Astrocyte (in vitro differentiated cells and primary cell): ENCODE measurements around the gene DGKZ. TPM values are rescaled to one million over a fixed set of nuclear protein-coding genes. Genes with fewer than 3 reads are reported as not detected.
"Not testable (repeated sequence)": the region's sequence is repeated elsewhere in the genome, so short reads cannot be mapped to it uniquely, and the experiment has no call there.

Source experiments
- DNase-seq: peaks from one replicate; pipeline ENCODE4 v3.0.0-alpha.2; 2010; ENCODE audit warnings: low read depth
- FAIRE-seq: peaks from 2 replicates; lab custom pipeline; 2011; peaks lifted over from hg19 to GRCh38; lab: Jason Lieb, UNC
- H2AFZ ChIP-seq: 2 replicates; pipeline ENCODE4 v1.6.0; 2012; ENCODE audit warnings: low read depth, low read length, inconsistent platforms
- H3K27ac ChIP-seq: 2 replicates; pipeline ENCODE4 v1.5.1; 2011; ENCODE audit warnings: low read depth, low read length, inconsistent platforms
- H3K27me3 ChIP-seq: 2 replicates; pipeline ENCODE4 v1.6.0; 2011; ENCODE audit warnings: low read length, inconsistent platforms; ENCODE audit not compliant: insufficient read depth
- H3K36me3 ChIP-seq: 2 replicates; pipeline ENCODE4 v1.5.1; 2011; ENCODE audit warnings: low read length, inconsistent platforms; ENCODE audit not compliant: insufficient read depth
- H3K4me1 ChIP-seq: 2 replicates; pipeline ENCODE4 v1.5.1; 2011; ENCODE audit warnings: low read length, inconsistent platforms; ENCODE audit not compliant: insufficient read depth
- H3K4me2 ChIP-seq: 2 replicates; pipeline ENCODE4 v1.6.0; 2012; ENCODE audit warnings: low read length, inconsistent platforms
- H3K4me3 ChIP-seq: 2 replicates; pipeline ENCODE4 v1.5.1; 2011; ENCODE audit warnings: low read depth, mild to moderate bottlenecking, low read length, inconsistent platforms; ENCODE audit not compliant: insufficient read depth
- H3K79me2 ChIP-seq: 2 replicates; pipeline ENCODE4 v1.6.0; 2012; ENCODE audit warnings: mild to moderate bottlenecking, low read length, inconsistent platforms; ENCODE audit not compliant: insufficient read depth
- H3K9ac ChIP-seq: 2 replicates; pipeline ENCODE4 v1.6.0; 2012; ENCODE audit warnings: mild to moderate bottlenecking, low read length, inconsistent platforms
- H3K9me3 ChIP-seq: 2 replicates; pipeline ENCODE4 v1.5.1; 2012; ENCODE audit warnings: low read depth, mild to moderate bottlenecking, low read length, inconsistent platforms; ENCODE audit not compliant: insufficient read depth
- H4K20me1 ChIP-seq: 2 replicates; pipeline ENCODE4 v1.6.0; 2012; ENCODE audit warnings: low read length, inconsistent platforms; ENCODE audit not compliant: insufficient read depth
- H3K27ac Mint-ChIP-seq: one replicate; pipeline ENCODE4 v1.8.0; 2021; ENCODE audit warnings: mild to moderate bottlenecking, mixed read lengths; ENCODE audit not compliant: unreplicated experiment
- H3K27me3 Mint-ChIP-seq: one replicate; pipeline ENCODE4 v1.8.0; 2021; ENCODE audit warnings: low read depth, mixed read lengths; ENCODE audit not compliant: unreplicated experiment
- H3K36me3 Mint-ChIP-seq: one replicate; pipeline ENCODE4 v1.8.0; 2021; ENCODE audit warnings: low read depth, mixed read lengths; ENCODE audit not compliant: unreplicated experiment
- H3K4me1 Mint-ChIP-seq: one replicate; pipeline ENCODE4 v1.8.0; 2021; ENCODE audit warnings: low read depth, mixed read lengths; ENCODE audit not compliant: unreplicated experiment
- H3K4me3 Mint-ChIP-seq: one replicate; pipeline ENCODE4 v1.8.0; 2021; ENCODE audit warnings: mild to moderate bottlenecking, moderate library complexity, mixed read lengths; ENCODE audit not compliant: unreplicated experiment
- H3K9me3 Mint-ChIP-seq: one replicate; pipeline ENCODE4 v1.8.0; 2021; ENCODE audit warnings: mild to moderate bottlenecking, mixed read lengths; ENCODE audit not compliant: unreplicated experiment
- CTCF ChIP-seq: IDR thresholded peaks from 2 replicates; pipeline ENCODE4 v1.5.1; 2011; ENCODE audit warnings: low read depth, mild to moderate bottlenecking, inconsistent platforms, low read length, moderate library complexity; ENCODE audit not compliant: insufficient read depth
- EZH2 ChIP-seq: IDR thresholded peaks from 2 replicates; pipeline ENCODE4 v1.6.1; 2012; ENCODE audit warnings: mild to moderate bottlenecking, low read length, inconsistent platforms; ENCODE audit not compliant: insufficient read depth
- total RNA-seq: library from RNA; stranded (reverse); gene quantifications from 2 replicates; pipeline ENCODE4 v1.2.1, GENCODE V29; 2021

Gene DGKZ
- total RNA-seq, 1 donor from 2014 or later = 59.3 TPM

GRCh38 chr11:46377831-46378230 is 30.6 kb downstream of the DGKZ start:
- DNase-seq (no peak), FAIRE-seq (no peak)
- no peak overlapping the region for H3K27ac Mint-ChIP-seq
- H3K9ac ChIP-seq = no peak overlapping the region
- peaks cover 10% of the 10 kb centered on the region for H3K4me1 ChIP-seq
- H3K9me3 Mint-ChIP-seq = no peaks in the 10 kb centered on the region
- no peaks in the 10 kb centered on the region for H3K27me3 ChIP-seq
- H3K4me3 ChIP-seq = no peak overlapping the region
- no peak overlapping the region for H2AFZ ChIP-seq
- H3K36me3 ChIP-seq = no peaks in the 10 kb centered on the region
- H3K79me2 ChIP-seq = peaks cover 10% of the 10 kb centered on the region
- H3K36me3 Mint-ChIP-seq = peaks cover 12% of the 10 kb centered on the region
- no peaks in the 10 kb centered on the region for H3K27me3 Mint-ChIP-seq
- no peak for TF ChIP-seq CTCF
- no peak for TF ChIP-seq EZH2
- no peak overlapping the region for H3K4me3 Mint-ChIP-seq
- H3K4me2 ChIP-seq = no peak overlapping the region
- H3K9me3 ChIP-seq = no peaks in the 10 kb centered on the region
- no peaks in the 10 kb centered on the region for H3K4me1 Mint-ChIP-seq
- no peak overlapping the region for H3K27ac ChIP-seq
- peaks cover 4% of the 10 kb centered on the region for H4K20me1 ChIP-seq

- Histone ChIP-seq H3K4me2 (no peak overlapping the region), H2AFZ (no peak overlapping the region), H4K20me1 (peaks cover 8% of the 10 kb centered on the region), H3K4me3 (no peak overlapping the region), H3K27ac (no peak overlapping the region), H3K9me3 (no peaks in the 10 kb centered on the region), H3K9ac (no peak overlapping the region), H3K27me3 (no peaks in the 10 kb centered on the region), H3K79me2 (peaks cover 14% of the 10 kb centered on the region), H3K36me3 (no peaks in the 10 kb centered on the region), H3K4me1 (peaks cover 11% of the 10 kb centered on the region)
- Mint-ChIP-seq H3K27ac (no peak overlapping the region), H3K4me1 (no peaks in the 10 kb centered on the region), H3K36me3 (peaks cover 12% of the 10 kb centered on the region), H3K4me3 (no peak overlapping the region), H3K9me3 (no peaks in the 10 kb centered on the region), H3K27me3 (no peaks in the 10 kb centered on the region)
- no peak for TF ChIP-seq CTCF
- DNase-seq (no peak), FAIRE-seq (no peak)
These were observed 31.0 kb downstream of the DGKZ start for GRCh38 chr11:46378296-46378695.

- Histone ChIP-seq H4K20me1 (peaks cover 11% of the 10 kb centered on the region), H3K9ac (no peak overlapping the region), H3K27me3 (no peaks in the 10 kb centered on the region), H3K9me3 (no peaks in the 10 kb centered on the region), H3K36me3 (no peaks in the 10 kb centered on the region), H3K4me2 (no peak overlapping the region), H3K27ac (no peak overlapping the region), H3K79me2 (peaks cover 14% of the 10 kb centered on the region), H2AFZ (no peak overlapping the region), H3K4me3 (no peak overlapping the region), H3K4me1 (peaks cover 11% of the 10 kb centered on the region)
- Mint-ChIP-seq H3K4me1 (no peaks in the 10 kb centered on the region), H3K4me3 (no peak overlapping the region), H3K27me3 (no peaks in the 10 kb centered on the region), H3K9me3 (no peaks in the 10 kb centered on the region), H3K27ac (no peak overlapping the region), H3K36me3 (peaks cover 12% of the 10 kb centered on the region)
- FAIRE-seq = no peak
- TF ChIP-seq EZH2 (no peak), CTCF (no peak)
- no peak for DNase-seq
These were observed 31.7 kb downstream of the DGKZ start for GRCh38 chr11:46378811-46379481.

- not testable (repeated sequence) for FAIRE-seq, H3K36me3 ChIP-seq, H3K4me3 ChIP-seq, H3K4me3 Mint-ChIP-seq, H3K9ac ChIP-seq, H3K4me1 Mint-ChIP-seq, H3K27me3 Mint-ChIP-seq, H3K27ac ChIP-seq, H3K9me3 Mint-ChIP-seq, H3K4me2 ChIP-seq, H3K27me3 ChIP-seq, H3K27ac Mint-ChIP-seq, DNase-seq, H3K9me3 ChIP-seq, H2AFZ ChIP-seq
- Histone ChIP-seq H3K79me2 (peaks cover 14% of the 10 kb centered on the region), H3K4me1 (peaks cover 11% of the 10 kb centered on the region), H4K20me1 (peaks cover 11% of the 10 kb centered on the region)
- H3K36me3 Mint-ChIP-seq = peaks cover 12% of the 10 kb centered on the region
These were observed 32.4 kb downstream of the DGKZ start for GRCh38 chr11:46379482-46380293.
